Gastroesophageal sphincter (tissue), 3 donors: ENCODE measurements around the gene ITGB6.

Source experiments
- EP300 ChIP-seq: sonication (generic); formaldehyde crosslinking; IDR thresholded peaks from one replicate; pipeline ENCODE4 v1.6.1; 2017; ENCODE audit warnings: antibody characterized with exemption, mild to moderate bottlenecking
- TF ChIP-seq, protein P1 (sequence below), 4 experiments: fragments of 200-600 bp in 2 of 4; fragments of 450-650 bp in 2 of 4; sonication (generic) in 1 of 4; IDR thresholded peaks; one replicate each; pipeline ENCODE4 v1.5.1; 2017 to 2019; ENCODE audit warnings: antibody characterized with exemption in 4 of 4, mild to moderate bottlenecking in 2 of 4, moderate library complexity in 2 of 4

DNA sequence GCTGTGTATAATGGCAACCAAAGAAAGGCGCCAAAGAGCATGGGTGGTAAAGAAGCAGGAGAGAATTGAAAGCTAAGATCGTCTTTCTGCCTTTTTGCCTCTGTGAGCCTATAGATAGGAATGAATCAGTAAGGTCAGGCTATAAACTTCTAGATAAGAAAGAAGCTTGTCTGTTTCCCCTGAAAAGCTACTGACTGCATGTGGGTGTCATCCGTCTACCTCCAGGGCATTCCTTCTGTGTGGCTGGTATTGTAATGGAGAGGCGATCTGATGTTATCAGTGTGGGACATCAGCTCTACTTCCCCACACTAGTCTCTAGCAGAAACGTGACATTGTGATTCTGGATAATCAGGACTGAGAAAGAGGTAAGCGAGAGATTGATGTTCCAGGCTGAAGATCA lies 74.2 kb downstream of the ITGB6 start:
- TF ChIP-seq, protein P1, sequence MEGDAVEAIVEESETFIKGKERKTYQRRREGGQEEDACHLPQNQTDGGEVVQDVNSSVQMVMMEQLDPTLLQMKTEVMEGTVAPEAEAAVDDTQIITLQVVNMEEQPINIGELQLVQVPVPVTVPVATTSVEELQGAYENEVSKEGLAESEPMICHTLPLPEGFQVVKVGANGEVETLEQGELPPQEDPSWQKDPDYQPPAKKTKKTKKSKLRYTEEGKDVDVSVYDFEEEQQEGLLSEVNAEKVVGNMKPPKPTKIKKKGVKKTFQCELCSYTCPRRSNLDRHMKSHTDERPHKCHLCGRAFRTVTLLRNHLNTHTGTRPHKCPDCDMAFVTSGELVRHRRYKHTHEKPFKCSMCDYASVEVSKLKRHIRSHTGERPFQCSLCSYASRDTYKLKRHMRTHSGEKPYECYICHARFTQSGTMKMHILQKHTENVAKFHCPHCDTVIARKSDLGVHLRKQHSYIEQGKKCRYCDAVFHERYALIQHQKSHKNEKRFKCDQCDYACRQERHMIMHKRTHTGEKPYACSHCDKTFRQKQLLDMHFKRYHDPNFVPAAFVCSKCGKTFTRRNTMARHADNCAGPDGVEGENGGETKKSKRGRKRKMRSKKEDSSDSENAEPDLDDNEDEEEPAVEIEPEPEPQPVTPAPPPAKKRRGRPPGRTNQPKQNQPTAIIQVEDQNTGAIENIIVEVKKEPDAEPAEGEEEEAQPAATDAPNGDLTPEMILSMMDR (IDR thresholded peaks at IDR 0.05), result no peak
- no peak for TF ChIP-seq EP300
